ENCODE data around the gene GLIS1.

The GLIS1 gene

DNA sequence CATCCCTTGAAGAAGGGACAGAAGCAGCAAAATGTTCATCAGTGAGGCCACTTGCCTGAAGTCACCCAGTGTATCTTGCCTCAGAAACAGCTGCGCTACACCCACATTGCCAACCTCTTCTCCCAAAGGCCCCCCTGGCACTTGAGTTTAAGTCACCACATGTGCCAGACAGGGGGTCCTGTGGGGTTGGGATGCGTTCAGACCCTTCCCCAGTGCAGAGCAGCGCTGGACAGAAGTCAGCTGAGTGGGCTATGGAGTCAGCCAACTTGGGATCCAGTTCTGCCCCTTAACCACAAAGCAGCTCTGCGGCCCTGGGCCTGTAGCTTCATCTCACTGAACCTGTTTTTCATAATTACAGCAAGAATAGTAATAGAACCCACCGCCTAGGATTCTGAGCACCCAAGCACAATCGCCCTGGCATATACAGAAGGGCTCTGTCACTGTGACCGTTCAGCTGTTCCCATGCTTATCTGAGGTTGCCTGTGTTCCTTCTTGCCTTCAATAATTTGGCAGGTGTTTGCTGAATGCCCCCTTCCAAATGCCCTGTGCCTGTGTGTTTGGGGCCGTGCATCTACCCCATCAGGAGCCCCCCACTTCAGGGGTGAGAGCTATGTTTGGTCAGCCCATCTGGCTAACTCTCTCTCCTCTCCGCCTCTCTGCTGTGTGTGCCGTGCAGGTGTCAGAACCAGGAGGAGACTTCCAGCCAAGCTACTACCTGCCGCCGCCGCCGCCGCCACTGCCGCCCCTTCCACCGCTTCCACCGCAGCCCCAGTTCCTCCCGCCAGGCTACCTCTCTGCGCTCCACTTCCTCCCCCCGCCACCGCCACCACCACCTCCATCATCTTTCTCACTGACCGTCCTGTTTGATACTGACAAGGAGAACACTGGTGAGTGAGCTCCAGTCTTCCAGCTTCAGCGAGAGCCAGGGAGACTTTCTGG, 274.7 kb downstream of the GLIS1 start:
- DNase-seq (ENCODE audit: low read depth in 2 of 2) = no peak

DNA sequence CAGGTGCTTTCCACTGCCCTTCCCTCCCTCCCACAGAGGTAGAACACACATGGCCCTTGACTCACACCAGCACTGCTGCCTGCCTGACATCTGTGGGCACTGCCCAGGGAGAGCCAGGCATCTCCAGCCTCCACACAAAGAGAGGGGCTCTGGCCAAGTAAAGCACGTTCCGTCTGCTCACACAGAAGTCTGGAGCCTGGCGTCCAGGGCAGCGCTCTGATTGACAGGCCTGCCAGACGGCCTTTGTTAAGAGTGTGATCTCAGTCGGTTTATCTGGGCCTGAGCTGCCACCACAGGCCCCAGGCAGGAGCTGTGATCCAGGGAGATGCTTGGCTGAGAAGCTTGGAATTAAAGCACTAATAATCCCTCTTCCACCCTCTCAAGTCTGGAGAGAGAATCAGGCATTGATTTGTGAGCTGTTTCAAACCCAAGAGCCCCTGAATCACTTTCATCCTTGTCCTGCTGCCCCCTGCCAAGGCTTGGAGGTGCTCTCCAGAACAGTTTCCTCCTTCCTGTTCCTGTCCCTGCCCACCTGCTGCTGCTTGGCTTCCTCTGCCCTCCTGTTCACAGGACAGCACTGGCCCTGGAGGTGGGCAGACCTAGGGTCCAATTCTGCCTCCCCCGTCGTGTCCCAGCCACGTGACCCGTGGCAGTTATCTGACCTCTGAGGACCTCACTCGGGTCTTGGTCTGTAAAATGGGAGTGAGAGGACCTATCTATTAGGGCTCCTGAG, 276.0 kb downstream of the GLIS1 start:
- DNase-seq (ENCODE audit: low read depth in 2 of 2) = no peak

DNA sequence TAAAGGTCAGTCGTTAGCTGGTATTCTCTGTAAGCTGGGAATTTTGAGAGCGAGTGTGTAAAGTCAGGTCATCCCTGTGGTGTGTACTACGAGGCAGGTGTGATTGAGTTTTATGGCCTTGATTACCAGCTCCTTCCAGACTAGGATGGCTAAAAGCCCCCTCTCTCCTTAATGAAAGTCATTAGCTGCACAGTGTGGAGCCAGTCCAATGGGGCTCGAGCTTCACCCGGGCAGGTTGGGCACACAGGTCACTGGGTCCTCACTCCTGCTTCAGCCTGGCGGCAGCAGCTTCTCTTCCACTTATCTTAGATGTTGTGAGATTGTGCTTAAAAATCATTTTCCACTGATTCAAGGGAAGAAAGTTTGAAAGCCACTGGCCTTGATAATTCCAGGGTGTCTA, 276.8 kb downstream of the GLIS1 start:
- no peak for DNase-seq (ENCODE audit: low read depth in 2 of 2)

DNA sequence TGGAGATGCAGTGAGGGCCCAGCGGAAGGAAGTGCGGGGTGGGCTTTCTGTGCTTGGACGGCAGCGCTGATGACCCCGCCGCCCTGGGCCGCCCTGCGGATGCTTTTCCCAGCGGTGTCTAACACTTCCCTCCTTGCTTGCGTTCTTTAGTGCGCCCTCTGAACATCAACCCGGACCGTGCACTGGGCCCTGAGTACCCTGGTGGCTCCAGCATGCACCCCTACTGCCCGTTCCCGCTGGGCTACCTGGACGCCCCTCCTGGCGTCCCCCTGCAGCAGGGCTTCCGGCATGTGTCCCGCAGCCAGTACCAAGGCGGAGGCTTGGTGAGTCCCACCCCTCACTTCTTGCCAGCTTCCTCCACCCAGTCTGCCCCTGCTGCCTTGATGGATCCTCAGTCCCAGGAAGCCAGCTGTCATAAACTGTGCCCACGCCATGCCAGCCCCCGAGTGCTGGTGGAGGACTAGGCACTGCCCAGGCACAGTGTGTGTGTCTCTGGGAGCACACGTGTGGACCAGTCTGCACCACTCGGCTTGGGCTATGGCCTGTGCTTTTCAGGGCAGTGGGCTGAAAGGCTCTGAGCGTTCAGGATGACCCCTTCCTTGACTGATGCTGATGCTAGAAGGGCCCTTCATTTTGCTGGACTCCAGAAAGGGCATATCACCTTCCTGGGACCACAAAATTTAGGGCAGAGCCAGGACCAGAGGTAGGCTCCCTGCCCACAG, 277.5 kb downstream of the GLIS1 start:
- no peak for DNase-seq (ENCODE audit: low read depth in 2 of 2)

DNA sequence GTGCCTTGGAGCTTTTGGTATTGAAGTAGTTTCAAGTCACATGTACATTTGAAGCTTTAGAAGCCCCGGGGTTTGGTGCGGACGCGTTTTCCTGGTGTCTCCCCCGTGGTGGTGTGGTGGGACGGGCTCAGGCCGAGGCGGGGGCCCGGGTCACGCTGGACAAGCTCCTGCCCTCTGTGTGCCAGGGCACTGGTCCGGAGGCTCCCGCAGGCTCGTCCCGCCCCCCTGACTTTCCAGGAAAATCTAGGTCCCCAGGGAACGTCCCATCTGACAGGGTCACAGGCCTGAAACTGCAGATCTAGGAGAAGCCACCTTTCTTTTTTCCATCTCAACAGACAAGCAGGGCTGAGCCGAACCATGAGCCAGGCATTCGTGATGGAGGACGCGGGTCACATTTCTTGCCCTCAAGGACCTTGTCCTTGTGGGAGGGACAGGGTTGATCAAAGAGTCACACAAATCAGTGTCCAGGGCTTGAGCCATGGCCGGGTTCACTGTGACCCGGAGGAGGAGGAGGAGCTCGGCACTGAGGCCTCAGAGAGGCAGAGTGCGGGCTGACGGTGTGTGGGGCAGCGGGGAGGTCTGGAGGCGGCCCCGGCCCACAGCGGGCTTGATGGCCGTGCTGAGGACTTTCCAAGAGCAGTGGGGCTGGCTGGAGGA, 278.2 kb downstream of the GLIS1 start:
- no peak for DNase-seq (ENCODE audit: low read depth in 2 of 2)

DNA sequence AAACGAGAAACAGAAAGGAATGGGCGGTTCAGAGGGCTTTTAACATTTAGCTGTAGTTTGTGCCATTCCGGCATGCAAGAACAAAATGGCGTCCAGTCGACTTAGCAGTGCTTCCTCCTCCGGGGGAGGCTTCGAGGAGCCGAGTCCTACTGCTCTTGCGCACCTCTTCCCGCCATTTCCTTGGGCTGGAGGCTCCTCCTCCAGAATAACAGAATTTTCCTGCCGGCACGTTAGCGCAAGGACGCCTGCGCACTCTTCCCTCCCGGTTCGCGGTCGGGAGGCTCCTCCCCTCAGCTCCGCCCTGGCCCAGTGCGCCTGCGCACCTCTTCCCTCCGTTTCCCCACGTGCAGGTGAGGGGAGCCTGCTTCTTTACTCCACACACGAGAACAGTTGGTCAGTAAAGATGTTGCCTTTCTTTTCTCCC, 278.7 kb downstream of the GLIS1 start:
- DNase-seq (ENCODE audit: low read depth in 2 of 2) = no peak

DNA sequence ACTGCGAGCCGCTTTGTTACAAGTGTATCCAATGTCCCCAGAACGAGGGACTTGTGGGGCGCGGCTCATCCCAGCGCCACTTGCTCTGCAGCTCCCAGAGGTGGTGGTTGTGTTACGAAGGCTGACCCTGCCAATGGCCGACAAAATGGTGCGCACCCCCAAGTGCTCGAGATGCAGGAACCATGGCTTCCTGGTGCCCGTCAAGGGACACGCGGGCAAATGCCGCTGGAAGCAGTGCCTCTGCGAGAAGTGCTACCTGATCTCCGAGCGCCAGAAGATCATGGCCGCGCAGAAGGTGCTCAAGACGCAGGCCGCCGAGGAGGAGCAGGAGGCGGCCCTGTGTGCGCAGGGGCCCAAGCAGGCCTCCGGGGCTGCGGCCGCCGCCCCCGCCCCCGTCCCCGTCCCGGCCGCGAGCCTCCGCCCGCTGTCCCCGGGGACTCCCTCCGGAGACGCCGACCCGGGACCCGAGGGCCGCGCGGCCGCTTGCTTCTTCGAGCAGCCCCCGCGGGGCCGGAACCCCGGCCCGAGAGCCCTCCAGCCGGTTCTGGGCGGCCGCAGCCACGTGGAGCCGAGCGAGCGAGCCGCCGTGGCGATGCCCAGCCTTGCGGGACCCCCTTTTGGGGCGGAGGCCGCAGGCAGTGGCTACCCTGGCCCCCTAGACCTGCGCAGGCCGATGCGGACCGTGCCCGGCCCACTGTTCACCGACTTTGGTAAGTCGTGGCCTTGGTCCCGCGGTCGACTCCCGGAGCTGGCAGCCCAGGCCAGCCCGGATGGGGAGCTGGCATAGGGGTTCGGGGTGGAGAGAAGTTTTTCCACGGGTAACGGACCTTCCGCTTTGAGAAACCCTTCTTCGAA, 279.4 kb downstream of the GLIS1 start, which contains the start of gene DMRTB1:
TSS of gene DMRTB1 (plus strand) at position 79 of the 855 bp plus-strand sequence. CDS start at position 134, 55 bp downstream.
- DNase-seq (ENCODE audit: low read depth in 2 of 2) = no peak

DNA sequence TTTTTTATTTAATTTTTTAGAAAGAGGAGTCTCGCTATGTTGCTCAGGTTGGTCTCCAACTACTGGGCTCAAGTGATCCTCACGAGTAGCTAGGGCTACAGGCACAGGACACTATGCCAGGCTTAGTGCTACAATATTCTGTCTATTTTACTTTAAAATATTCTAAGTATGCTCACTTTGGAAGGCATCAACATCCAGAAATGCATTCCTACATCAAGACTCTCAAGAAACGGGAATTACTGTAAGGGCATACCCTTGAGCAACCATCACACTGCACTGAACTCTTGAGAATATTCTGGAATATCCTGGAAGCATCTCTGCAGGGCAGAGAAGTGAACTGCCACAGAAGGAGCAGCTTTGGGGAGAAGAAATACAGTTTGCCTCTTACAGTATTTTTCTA, 280.3 kb downstream of the GLIS1 start:
- DNase-seq (ENCODE audit: low read depth in 2 of 2) = no peak

Measured in fibroblast of skin of left quadriceps (primary cell).